Measurements from ENCODE around the gene GALNT9.

DNA sequence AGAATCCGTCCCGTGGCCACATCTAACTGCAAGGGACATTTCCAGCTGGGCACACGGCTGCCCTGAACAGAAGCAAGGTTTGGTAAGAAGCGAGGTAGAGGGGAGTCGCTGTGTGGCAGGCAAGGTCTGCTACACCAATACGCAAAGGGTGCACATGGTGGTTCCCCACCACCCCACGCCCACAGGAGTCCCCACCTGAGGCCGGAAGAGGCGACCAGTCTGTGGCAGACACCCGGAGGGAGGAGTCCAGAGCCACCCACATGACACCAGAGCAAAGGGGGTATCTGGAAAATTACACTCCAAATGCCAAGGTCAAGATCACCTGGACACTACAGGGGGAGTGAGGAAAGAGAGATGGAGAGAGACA lies 47.1 kb upstream of the GALNT9 start:
- TF ChIP-seq EZH2 (IDR thresholded peaks at IDR 0.05; ENCODE audit: insufficient read depth, poor library complexity, severe bottlenecking) (no peak), EZH2phosphoT487 (IDR thresholded peaks at IDR 0.05; ENCODE audit: insufficient read depth, low read depth) (no peak)
